HEK293 (cell line): ENCODE measurements around the gene CLDN19.

ENCODE experiments used
- SCRT1 ChIP-seq: fragments of 450-650 bp; formaldehyde crosslinking; IDR thresholded peaks from 2 replicates; pipeline ENCODE4 v1.5.1; 2016; ENCODE audit warnings: missing biosample characterization, missing genetic modification characterization, borderline replicate concordance
- ZBTB7A ChIP-seq: fragments of 450-650 bp; formaldehyde crosslinking; IDR thresholded peaks from 2 replicates; pipeline ENCODE4 v1.5.1; 2016; ENCODE audit warnings: low read depth, missing biosample characterization, missing genetic modification characterization
- ZNF776 ChIP-seq: fragments of 450-650 bp; formaldehyde crosslinking; IDR thresholded peaks from 2 replicates; pipeline ENCODE4 v1.5.0; 2017; ENCODE audit warnings: missing biosample characterization, missing genetic modification characterization, borderline replicate concordance
- TF ChIP-seq, protein P1 (sequence below): fragments of 450-650 bp; formaldehyde crosslinking; IDR thresholded peaks from 2 replicates; pipeline ENCODE4 v1.5.1; 2017; ENCODE audit warnings: missing biosample characterization, missing genetic modification characterization
- TF ChIP-seq, protein P2 (sequence below): fragments of 450-650 bp; formaldehyde crosslinking; IDR thresholded peaks from 2 replicates; pipeline ENCODE4 v1.5.1; 2016; ENCODE audit warnings: missing biosample characterization, missing genetic modification characterization
- TF ChIP-seq, protein P3 (sequence below): fragments of 450-650 bp; formaldehyde crosslinking; IDR thresholded peaks from 2 replicates; pipeline ENCODE4 v1.5.1; 2016; ENCODE audit warnings: missing biosample characterization, missing genetic modification characterization
- TF ChIP-seq, protein P4 (sequence below): fragments of 450-650 bp; formaldehyde crosslinking; IDR thresholded peaks from 2 replicates; pipeline ENCODE4 v1.5.1; 2016; ENCODE audit warnings: missing biosample characterization, missing genetic modification characterization

DNA sequence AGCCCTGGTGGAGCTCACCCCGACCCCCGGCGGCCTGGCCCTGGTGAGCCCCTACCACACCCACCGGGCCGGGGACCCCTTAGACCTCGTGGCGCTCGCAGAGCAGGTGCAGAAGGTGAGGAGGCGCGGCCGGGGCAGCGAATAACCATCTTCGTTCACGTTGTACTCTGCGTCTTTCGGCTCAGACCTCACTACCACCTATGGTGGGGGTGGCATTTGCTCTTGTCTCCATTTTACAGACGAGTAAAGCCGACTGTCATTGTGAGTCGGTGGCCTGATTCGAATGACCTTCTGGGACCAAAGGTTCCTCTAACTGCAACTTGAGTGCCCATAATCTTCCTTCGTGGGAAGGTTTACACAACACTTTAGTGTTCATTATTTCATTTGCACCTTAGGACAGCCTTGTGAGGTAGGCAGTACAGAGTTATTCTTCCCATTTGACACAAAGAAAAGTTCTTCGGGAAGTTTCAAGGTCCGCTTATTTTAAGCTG is 27.5 kb upstream of the CLDN19 start:
- TF ChIP-seq, protein P1, sequence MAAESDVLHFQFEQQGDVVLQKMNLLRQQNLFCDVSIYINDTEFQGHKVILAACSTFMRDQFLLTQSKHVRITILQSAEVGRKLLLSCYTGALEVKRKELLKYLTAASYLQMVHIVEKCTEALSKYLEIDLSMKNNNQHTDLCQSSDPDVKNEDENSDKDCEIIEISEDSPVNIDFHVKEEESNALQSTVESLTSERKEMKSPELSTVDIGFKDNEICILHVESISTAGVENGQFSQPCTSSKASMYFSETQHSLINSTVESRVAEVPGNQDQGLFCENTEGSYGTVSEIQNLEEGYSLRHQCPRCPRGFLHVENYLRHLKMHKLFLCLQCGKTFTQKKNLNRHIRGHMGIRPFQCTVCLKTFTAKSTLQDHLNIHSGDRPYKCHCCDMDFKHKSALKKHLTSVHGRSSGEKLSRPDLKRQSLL (tag by site-specific recombination) = no peak
- TF ChIP-seq, protein P2, sequence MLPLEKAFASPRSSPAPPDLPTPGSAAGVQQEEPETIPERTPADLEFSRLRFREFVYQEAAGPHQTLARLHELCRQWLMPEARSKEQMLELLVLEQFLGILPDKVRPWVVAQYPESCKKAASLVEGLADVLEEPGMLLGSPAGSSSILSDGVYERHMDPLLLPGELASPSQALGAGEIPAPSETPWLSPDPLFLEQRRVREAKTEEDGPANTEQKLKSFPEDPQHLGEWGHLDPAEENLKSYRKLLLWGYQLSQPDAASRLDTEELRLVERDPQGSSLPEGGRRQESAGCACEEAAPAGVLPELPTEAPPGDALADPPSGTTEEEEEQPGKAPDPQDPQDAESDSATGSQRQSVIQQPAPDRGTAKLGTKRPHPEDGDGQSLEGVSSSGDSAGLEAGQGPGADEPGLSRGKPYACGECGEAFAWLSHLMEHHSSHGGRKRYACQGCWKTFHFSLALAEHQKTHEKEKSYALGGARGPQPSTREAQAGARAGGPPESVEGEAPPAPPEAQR = no peak
- TF ChIP-seq, protein P3, sequence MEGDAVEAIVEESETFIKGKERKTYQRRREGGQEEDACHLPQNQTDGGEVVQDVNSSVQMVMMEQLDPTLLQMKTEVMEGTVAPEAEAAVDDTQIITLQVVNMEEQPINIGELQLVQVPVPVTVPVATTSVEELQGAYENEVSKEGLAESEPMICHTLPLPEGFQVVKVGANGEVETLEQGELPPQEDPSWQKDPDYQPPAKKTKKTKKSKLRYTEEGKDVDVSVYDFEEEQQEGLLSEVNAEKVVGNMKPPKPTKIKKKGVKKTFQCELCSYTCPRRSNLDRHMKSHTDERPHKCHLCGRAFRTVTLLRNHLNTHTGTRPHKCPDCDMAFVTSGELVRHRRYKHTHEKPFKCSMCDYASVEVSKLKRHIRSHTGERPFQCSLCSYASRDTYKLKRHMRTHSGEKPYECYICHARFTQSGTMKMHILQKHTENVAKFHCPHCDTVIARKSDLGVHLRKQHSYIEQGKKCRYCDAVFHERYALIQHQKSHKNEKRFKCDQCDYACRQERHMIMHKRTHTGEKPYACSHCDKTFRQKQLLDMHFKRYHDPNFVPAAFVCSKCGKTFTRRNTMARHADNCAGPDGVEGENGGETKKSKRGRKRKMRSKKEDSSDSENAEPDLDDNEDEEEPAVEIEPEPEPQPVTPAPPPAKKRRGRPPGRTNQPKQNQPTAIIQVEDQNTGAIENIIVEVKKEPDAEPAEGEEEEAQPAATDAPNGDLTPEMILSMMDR (tag by site-specific recombination) = no peak; the same call in 1 of the 2 replicates
- TF ChIP-seq, protein P4, sequence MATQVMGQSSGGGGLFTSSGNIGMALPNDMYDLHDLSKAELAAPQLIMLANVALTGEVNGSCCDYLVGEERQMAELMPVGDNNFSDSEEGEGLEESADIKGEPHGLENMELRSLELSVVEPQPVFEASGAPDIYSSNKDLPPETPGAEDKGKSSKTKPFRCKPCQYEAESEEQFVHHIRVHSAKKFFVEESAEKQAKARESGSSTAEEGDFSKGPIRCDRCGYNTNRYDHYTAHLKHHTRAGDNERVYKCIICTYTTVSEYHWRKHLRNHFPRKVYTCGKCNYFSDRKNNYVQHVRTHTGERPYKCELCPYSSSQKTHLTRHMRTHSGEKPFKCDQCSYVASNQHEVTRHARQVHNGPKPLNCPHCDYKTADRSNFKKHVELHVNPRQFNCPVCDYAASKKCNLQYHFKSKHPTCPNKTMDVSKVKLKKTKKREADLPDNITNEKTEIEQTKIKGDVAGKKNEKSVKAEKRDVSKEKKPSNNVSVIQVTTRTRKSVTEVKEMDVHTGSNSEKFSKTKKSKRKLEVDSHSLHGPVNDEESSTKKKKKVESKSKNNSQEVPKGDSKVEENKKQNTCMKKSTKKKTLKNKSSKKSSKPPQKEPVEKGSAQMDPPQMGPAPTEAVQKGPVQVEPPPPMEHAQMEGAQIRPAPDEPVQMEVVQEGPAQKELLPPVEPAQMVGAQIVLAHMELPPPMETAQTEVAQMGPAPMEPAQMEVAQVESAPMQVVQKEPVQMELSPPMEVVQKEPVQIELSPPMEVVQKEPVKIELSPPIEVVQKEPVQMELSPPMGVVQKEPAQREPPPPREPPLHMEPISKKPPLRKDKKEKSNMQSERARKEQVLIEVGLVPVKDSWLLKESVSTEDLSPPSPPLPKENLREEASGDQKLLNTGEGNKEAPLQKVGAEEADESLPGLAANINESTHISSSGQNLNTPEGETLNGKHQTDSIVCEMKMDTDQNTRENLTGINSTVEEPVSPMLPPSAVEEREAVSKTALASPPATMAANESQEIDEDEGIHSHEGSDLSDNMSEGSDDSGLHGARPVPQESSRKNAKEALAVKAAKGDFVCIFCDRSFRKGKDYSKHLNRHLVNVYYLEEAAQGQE = no peak
- TF ChIP-seq ZNF776 (tag by site-specific recombination) (no peak), SCRT1 (tag by site-specific recombination) (no peak), ZBTB7A (tag by site-specific recombination) (no peak)
